Measurements from ENCODE around the gene GNE.

GNE gene

GRCh38 chr9:36222449-36222848, 35.8 kb downstream of the GNE start:
- Histone ChIP-seq H3K79me2 (ENCODE audit: control insufficient read depth, insufficient read depth, low read length) (no peaks in the 10 kb centered on the region), H3K9ac (ENCODE audit: low read length) (no peak overlapping the region), H3K4me3 (ENCODE audit: low read length) (no peak overlapping the region), H4K8ac (ENCODE audit: low read depth, low read length) (no peak overlapping the region), H2AK5ac (ENCODE audit: low read length) (no peak overlapping the region), H3K27ac (ENCODE audit: low read depth, low read length) (no peak overlapping the region), H3K27me3 (ENCODE audit: insufficient read depth, low read length, poor library complexity) (no peaks in the 10 kb centered on the region), H3K79me1 (ENCODE audit: low read length) (peaks cover 2% of the 10 kb centered on the region), H3K4ac (ENCODE audit: low read depth, low read length) (no peak overlapping the region), H3K56ac (ENCODE audit: low read length) (no peak overlapping the region), H3K18ac (ENCODE audit: low read length) (no peak overlapping the region), H3K4me2 (ENCODE audit: low read length) (no peak overlapping the region), H3K36me3 (ENCODE audit: control insufficient read depth, insufficient read depth, low read length) (peaks cover 4% of the 10 kb centered on the region), H3K23ac (ENCODE audit: low read length) (no peak overlapping the region), H2BK120ac (ENCODE audit: low read depth, low read length) (no peak overlapping the region), H3K4me1 (ENCODE audit: control insufficient read depth, low read depth, low read length) (no peaks in the 10 kb centered on the region), H4K5ac (ENCODE audit: low read length) (no peak overlapping the region), H2BK15ac (replicated peaks; ENCODE audit: low read depth) (no peak overlapping the region), H2BK5ac (ENCODE audit: low read length) (no peak overlapping the region)
- DNase-seq, result no peak
- no CpG with 5 or more reads among the region's 1 CpG for whole genome bisulfite sequencing (ENCODE audit: extremely low coverage, insufficient coverage, low lambda C conversion rate)

DNA sequence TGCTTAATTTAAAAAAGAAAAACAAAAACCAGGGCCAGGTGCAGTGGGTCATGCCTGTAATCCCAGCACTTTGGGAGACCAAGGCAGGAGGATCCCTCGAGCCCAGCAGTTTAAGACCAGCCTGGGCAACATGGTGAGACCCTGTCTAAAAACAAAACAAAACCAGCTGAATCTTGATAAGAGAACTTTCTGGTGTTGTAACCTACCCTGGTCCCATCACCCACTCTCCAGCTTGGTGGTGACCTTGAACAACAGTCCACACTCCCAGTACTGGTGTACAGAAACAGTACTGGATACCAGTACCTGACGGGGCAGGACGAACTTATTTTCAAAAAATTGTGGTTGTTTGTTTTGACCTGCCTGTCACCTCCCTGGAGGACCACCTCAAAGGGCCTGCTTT, 36.6 kb downstream of the GNE start:
- Histone ChIP-seq H3K4me1 (ENCODE audit: control insufficient read depth, low read depth, low read length) (no peaks in the 10 kb centered on the region), H2BK15ac (replicated peaks; ENCODE audit: low read depth) (no peak overlapping the region), H3K36me3 (ENCODE audit: control insufficient read depth, insufficient read depth, low read length) (peaks cover 7% of the 10 kb centered on the region), H2BK120ac (ENCODE audit: low read depth, low read length) (no peak overlapping the region), H3K79me2 (ENCODE audit: control insufficient read depth, insufficient read depth, low read length) (no peaks in the 10 kb centered on the region), H2AK5ac (ENCODE audit: low read length) (no peak overlapping the region), H3K9ac (ENCODE audit: low read length) (no peak overlapping the region), H3K27ac (ENCODE audit: low read depth, low read length) (no peak overlapping the region), H3K4ac (ENCODE audit: low read depth, low read length) (no peak overlapping the region), H3K79me1 (ENCODE audit: low read length) (peaks cover 2% of the 10 kb centered on the region), H4K8ac (ENCODE audit: low read depth, low read length) (no peak overlapping the region), H3K4me3 (ENCODE audit: low read length) (no peak overlapping the region), H2BK5ac (ENCODE audit: low read length) (no peak overlapping the region), H3K4me2 (ENCODE audit: low read length) (no peak overlapping the region), H3K56ac (ENCODE audit: low read length) (no peak overlapping the region), H3K27me3 (ENCODE audit: insufficient read depth, low read length, poor library complexity) (no peaks in the 10 kb centered on the region), H4K5ac (ENCODE audit: low read length) (no peak overlapping the region), H3K23ac (ENCODE audit: low read length) (no peak overlapping the region), H3K18ac (ENCODE audit: low read length) (no peak overlapping the region)
- WGBS (ENCODE audit: extremely low coverage, insufficient coverage, low lambda C conversion rate), result no CpG with 5 or more reads among the region's 3 CpGs
- no peak for DNase-seq

- H3K4me1 ChIP-seq (ENCODE audit: control insufficient read depth, low read depth, low read length), result no peaks in the 10 kb centered on the region
- no peak overlapping the region for H4K8ac ChIP-seq (ENCODE audit: low read depth, low read length)
- no peak overlapping the region for H2BK120ac ChIP-seq (ENCODE audit: low read depth, low read length)
- no peaks in the 10 kb centered on the region for H3K79me2 ChIP-seq (ENCODE audit: control insufficient read depth, insufficient read depth, low read length)
- H3K4ac ChIP-seq (ENCODE audit: low read depth, low read length), result no peak overlapping the region
- H3K36me3 ChIP-seq (ENCODE audit: control insufficient read depth, insufficient read depth, low read length), result peaks cover 9% of the 10 kb centered on the region
- H2AK5ac ChIP-seq (ENCODE audit: low read length), result no peak overlapping the region
- no peak overlapping the region for H2BK15ac ChIP-seq (replicated peaks; ENCODE audit: low read depth)
- no peaks in the 10 kb centered on the region for H3K27me3 ChIP-seq (ENCODE audit: insufficient read depth, low read length, poor library complexity)
- H3K9ac ChIP-seq (ENCODE audit: low read length), result no peak overlapping the region
- peaks cover 6% of the 10 kb centered on the region for H3K79me1 ChIP-seq (ENCODE audit: low read length)
- H4K5ac ChIP-seq (ENCODE audit: low read length), result no peak overlapping the region
- H3K27ac ChIP-seq (ENCODE audit: low read depth, low read length), result no peak overlapping the region
- WGBS (ENCODE audit: extremely low coverage, insufficient coverage, low lambda C conversion rate), result no CpG with 5 or more reads among the region's 7 CpGs
- no peak overlapping the region for H3K18ac ChIP-seq (ENCODE audit: low read length)
- no peak overlapping the region for H3K23ac ChIP-seq (ENCODE audit: low read length)
- H2BK5ac ChIP-seq (ENCODE audit: low read length), result no peak overlapping the region
- H3K56ac ChIP-seq (ENCODE audit: low read length), result no peak overlapping the region
- DNase-seq, result no peak
- no peak overlapping the region for H3K4me2 ChIP-seq (ENCODE audit: low read length)
- no peak overlapping the region for H3K4me3 ChIP-seq (ENCODE audit: low read length)
Observed at GRCh38 chr9:36218411-36218901, 39.8 kb downstream of the GNE start.

- Histone ChIP-seq H3K4me1 (ENCODE audit: control insufficient read depth, low read depth, low read length) (no peaks in the 10 kb centered on the region), H3K27me3 (ENCODE audit: insufficient read depth, low read length, poor library complexity) (no peaks in the 10 kb centered on the region), H3K23ac (ENCODE audit: low read length) (no peak overlapping the region), H3K56ac (ENCODE audit: low read length) (no peak overlapping the region), H2BK5ac (ENCODE audit: low read length) (no peak overlapping the region), H2BK120ac (ENCODE audit: low read depth, low read length) (no peak overlapping the region), H4K8ac (ENCODE audit: low read depth, low read length) (no peak overlapping the region), H3K18ac (ENCODE audit: low read length) (no peak overlapping the region), H3K4ac (ENCODE audit: low read depth, low read length) (no peak overlapping the region), H3K27ac (ENCODE audit: low read depth, low read length) (no peak overlapping the region), H3K79me1 (ENCODE audit: low read length) (peaks cover 6% of the 10 kb centered on the region), H3K4me3 (ENCODE audit: low read length) (no peak overlapping the region), H4K5ac (ENCODE audit: low read length) (no peak overlapping the region), H3K9ac (ENCODE audit: low read length) (no peak overlapping the region), H3K79me2 (ENCODE audit: control insufficient read depth, insufficient read depth, low read length) (no peaks in the 10 kb centered on the region), H3K4me2 (ENCODE audit: low read length) (no peak overlapping the region), H2AK5ac (ENCODE audit: low read length) (no peak overlapping the region), H2BK15ac (replicated peaks; ENCODE audit: low read depth) (no peak overlapping the region), H3K36me3 (ENCODE audit: control insufficient read depth, insufficient read depth, low read length) (peaks cover 9% of the 10 kb centered on the region)
- DNase-seq, result no peak
- no CpG with 5 or more reads among the region's 5 CpGs for WGBS (ENCODE audit: extremely low coverage, insufficient coverage, low lambda C conversion rate)
Observed at GRCh38 chr9:36218011-36218410, 40.2 kb downstream of the GNE start.

GRCh38 chr9:36217256-36217968, 40.8 kb downstream of the GNE start:
- H3K27ac ChIP-seq (ENCODE audit: low read depth, low read length), result no peak overlapping the region
- H3K36me3 ChIP-seq (ENCODE audit: control insufficient read depth, insufficient read depth, low read length), result peaks cover 7% of the 10 kb centered on the region
- no peak overlapping the region for H4K5ac ChIP-seq (ENCODE audit: low read length)
- no peak overlapping the region for H2BK5ac ChIP-seq (ENCODE audit: low read length)
- H3K4me3 ChIP-seq (ENCODE audit: low read length), result no peak overlapping the region
- no peak for DNase-seq
- no peaks in the 10 kb centered on the region for H3K27me3 ChIP-seq (ENCODE audit: insufficient read depth, low read length, poor library complexity)
- no peak overlapping the region for H3K4ac ChIP-seq (ENCODE audit: low read depth, low read length)
- no peak overlapping the region for H3K18ac ChIP-seq (ENCODE audit: low read length)
- no peak overlapping the region for H3K4me2 ChIP-seq (ENCODE audit: low read length)
- H3K79me1 ChIP-seq (ENCODE audit: low read length), result peaks cover 6% of the 10 kb centered on the region
- no peak overlapping the region for H4K8ac ChIP-seq (ENCODE audit: low read depth, low read length)
- no peak overlapping the region for H3K23ac ChIP-seq (ENCODE audit: low read length)
- H2BK15ac ChIP-seq (replicated peaks; ENCODE audit: low read depth), result no peak overlapping the region
- H3K4me1 ChIP-seq (ENCODE audit: control insufficient read depth, low read depth, low read length), result no peaks in the 10 kb centered on the region
- no peak overlapping the region for H3K56ac ChIP-seq (ENCODE audit: low read length)
- no peak overlapping the region for H3K9ac ChIP-seq (ENCODE audit: low read length)
- H2BK120ac ChIP-seq (ENCODE audit: low read depth, low read length), result no peak overlapping the region
- H3K79me2 ChIP-seq (ENCODE audit: control insufficient read depth, insufficient read depth, low read length), result no peaks in the 10 kb centered on the region
- no CpG with 5 or more reads among the region's 13 CpGs for WGBS (ENCODE audit: extremely low coverage, insufficient coverage, low lambda C conversion rate)
- H2AK5ac ChIP-seq (ENCODE audit: low read length), result no peak overlapping the region

- H3K79me1 ChIP-seq (ENCODE audit: low read length), result peaks cover 19% of the 10 kb centered on the region
- no peak overlapping the region for H3K18ac ChIP-seq (ENCODE audit: low read length)
- no peak overlapping the region for H3K4ac ChIP-seq (ENCODE audit: low read depth, low read length)
- DNase-seq, result no peak
- no peak overlapping the region for H4K5ac ChIP-seq (ENCODE audit: low read length)
- H3K4me2 ChIP-seq (ENCODE audit: low read length), result no peak overlapping the region
- peaks cover 15% of the 10 kb centered on the region for H3K36me3 ChIP-seq (ENCODE audit: control insufficient read depth, insufficient read depth, low read length)
- H3K56ac ChIP-seq (ENCODE audit: low read length), result no peak overlapping the region
- H3K4me3 ChIP-seq (ENCODE audit: low read length), result no peak overlapping the region
- no peak overlapping the region for H2BK120ac ChIP-seq (ENCODE audit: low read depth, low read length)
- H3K27ac ChIP-seq (ENCODE audit: low read depth, low read length), result no peak overlapping the region
- H3K9ac ChIP-seq (ENCODE audit: low read length), result no peak overlapping the region
- H3K79me2 ChIP-seq (ENCODE audit: control insufficient read depth, insufficient read depth, low read length), result peaks cover 10% of the 10 kb centered on the region
- no peak overlapping the region for H2BK5ac ChIP-seq (ENCODE audit: low read length)
- H2BK15ac ChIP-seq (replicated peaks; ENCODE audit: low read depth), result no peak overlapping the region
- no peak overlapping the region for H2AK5ac ChIP-seq (ENCODE audit: low read length)
- H3K23ac ChIP-seq (ENCODE audit: low read length), result no peak overlapping the region
- H3K27me3 ChIP-seq (ENCODE audit: insufficient read depth, low read length, poor library complexity), result no peaks in the 10 kb centered on the region
- H4K8ac ChIP-seq (ENCODE audit: low read depth, low read length), result no peak overlapping the region
- H3K4me1 ChIP-seq (ENCODE audit: control insufficient read depth, low read depth, low read length), result no peaks in the 10 kb centered on the region
Observed at GRCh38 chr9:36214571-36214970, 43.7 kb downstream of the GNE start.

Measured in mesendoderm (in vitro differentiated cells).